ENCODE results near the gene RNF2. TPM values are rescaled to one million over a fixed set of nuclear protein-coding genes. Genes with fewer than 3 reads are reported as not detected.

The RNF2 gene
- total RNA-seq, 2 donors from 2014 or later: 16.9 to 33.1 TPM

- H3K4me1 ChIP-seq (replicated peaks): no peaks in the 10 kb centered on the region
- no peak overlapping the region for H3K4me3 ChIP-seq
- no peak for DNase-seq (ENCODE audit: low spot score)
- H3K27ac ChIP-seq: no peak overlapping the region
- H3K27me3 ChIP-seq (replicated peaks; ENCODE audit: insufficient read depth): no peaks in the 10 kb centered on the region
- H3K9me3 ChIP-seq: no peaks in the 10 kb centered on the region
- 94% methylated on average over 2 of the region's 2 CpGs for WGBS
- no peak for TF ChIP-seq CTCF (IDR thresholded peaks at IDR 0.05)
- intact Hi-C loops (cut with DNase I): no loop called here
- H3K36me3 ChIP-seq: no peaks in the 10 kb centered on the region
Observed at GRCh38 chr1:185112356-185112755, 67.0 kb downstream of the RNF2 start.

DNA sequence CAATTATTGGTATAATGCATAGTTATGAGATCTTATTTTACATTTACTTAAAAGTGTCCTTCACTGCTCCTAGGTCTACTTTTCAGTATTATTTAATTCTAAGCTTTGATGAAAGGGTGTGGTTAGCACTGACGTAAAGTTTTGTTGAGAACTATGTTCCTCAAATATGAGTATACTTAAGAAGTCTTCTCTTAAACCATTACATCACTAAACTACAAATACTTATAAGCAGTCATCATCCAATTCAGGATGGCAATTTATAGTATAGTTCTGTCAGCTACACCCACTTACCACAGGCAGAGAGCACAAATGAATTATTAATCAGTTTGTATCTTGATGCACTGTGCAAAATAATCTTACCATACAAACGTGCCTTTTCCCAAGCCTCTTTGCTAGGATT is 84.3 kb downstream of the RNF2 start:
- TF ChIP-seq CTCF (IDR thresholded peaks at IDR 0.05) (no peak), POLR2A (IDR thresholded peaks at IDR 0.05) (no peak), POLR2AphosphoS5 (IDR thresholded peaks at IDR 0.05) (no peak)
- H3K27ac ChIP-seq: no peak overlapping the region
- H3K36me3 ChIP-seq: no peaks in the 10 kb centered on the region
- H3K4me1 ChIP-seq (replicated peaks): no peaks in the 10 kb centered on the region
- no peaks in the 10 kb centered on the region for H3K9me3 ChIP-seq
- intact Hi-C loops (cut with DNase I): no loop called here
- no peaks in the 10 kb centered on the region for H3K27me3 ChIP-seq (replicated peaks; ENCODE audit: insufficient read depth)
- no peak for DNase-seq (ENCODE audit: low spot score)
- no peak overlapping the region for H3K4me3 ChIP-seq
- WGBS: 87% methylated on average over 2 of the region's 2 CpGs

GRCh38 chr1:185132534-185132933 is 87.2 kb downstream of the RNF2 start:
- H3K4me3 ChIP-seq: no peak overlapping the region
- no peaks in the 10 kb centered on the region for H3K27me3 ChIP-seq (replicated peaks; ENCODE audit: insufficient read depth)
- H3K4me1 ChIP-seq (replicated peaks): no peaks in the 10 kb centered on the region
- H3K27ac ChIP-seq: no peak overlapping the region
- DNase-seq (ENCODE audit: low spot score): no peak
- 100% methylated on average over 1 of the region's 1 CpG for WGBS
- TF ChIP-seq POLR2A (IDR thresholded peaks at IDR 0.05): no peak
- no peak for TF ChIP-seq POLR2AphosphoS5 (IDR thresholded peaks at IDR 0.05)
- TF ChIP-seq CTCF (IDR thresholded peaks at IDR 0.05): no peak
- no peaks in the 10 kb centered on the region for H3K36me3 ChIP-seq
- intact Hi-C loops (cut with DNase I): no loop called here
- no peaks in the 10 kb centered on the region for H3K9me3 ChIP-seq

DNA sequence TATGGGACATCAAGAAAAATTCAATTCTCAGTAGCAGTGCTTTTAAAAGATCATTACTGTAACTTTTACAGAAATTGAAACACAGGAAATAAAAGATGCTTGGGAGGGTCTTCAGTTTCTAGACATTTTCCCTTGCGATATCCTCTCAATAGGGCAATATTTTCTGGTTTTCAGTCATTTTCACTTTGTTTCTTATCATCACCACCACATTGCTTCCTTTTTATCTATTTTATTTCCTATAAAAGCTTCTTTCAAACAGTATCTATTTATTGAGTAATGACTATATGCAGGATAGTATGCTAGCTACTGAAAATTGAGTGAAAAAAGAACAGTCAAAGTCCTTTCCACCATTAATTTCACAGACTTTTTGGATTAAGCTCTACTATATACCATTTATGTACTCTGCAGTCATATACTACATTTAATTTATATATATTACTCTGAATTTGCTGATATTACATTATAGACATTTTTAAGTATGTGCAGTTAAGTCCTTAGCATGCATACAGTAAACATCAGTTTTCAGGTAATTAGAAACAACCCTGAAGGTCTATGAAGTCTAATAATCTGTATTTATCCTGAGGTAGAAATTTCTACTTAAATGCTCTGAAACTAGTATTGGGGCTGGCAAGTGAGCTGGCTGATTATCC is 92.7 kb downstream of the RNF2 start:
- WGBS: 98% methylated on average over 1 of the region's 1 CpG
- Histone ChIP-seq H3K4me1 (replicated peaks) (no peaks in the 10 kb centered on the region), H3K36me3 (no peaks in the 10 kb centered on the region), H3K27ac (no peak overlapping the region), H3K4me3 (no peak overlapping the region), H3K9me3 (no peaks in the 10 kb centered on the region), H3K27me3 (replicated peaks; ENCODE audit: insufficient read depth) (no peaks in the 10 kb centered on the region)
- DNase-seq (ENCODE audit: low spot score): no peak
- TF ChIP-seq POLR2A (IDR thresholded peaks at IDR 0.05) (no peak), POLR2AphosphoS5 (IDR thresholded peaks at IDR 0.05) (no peak), CTCF (IDR thresholded peaks at IDR 0.05) (no peak)
- intact Hi-C loops (cut with DNase I): no loop called here

DNA sequence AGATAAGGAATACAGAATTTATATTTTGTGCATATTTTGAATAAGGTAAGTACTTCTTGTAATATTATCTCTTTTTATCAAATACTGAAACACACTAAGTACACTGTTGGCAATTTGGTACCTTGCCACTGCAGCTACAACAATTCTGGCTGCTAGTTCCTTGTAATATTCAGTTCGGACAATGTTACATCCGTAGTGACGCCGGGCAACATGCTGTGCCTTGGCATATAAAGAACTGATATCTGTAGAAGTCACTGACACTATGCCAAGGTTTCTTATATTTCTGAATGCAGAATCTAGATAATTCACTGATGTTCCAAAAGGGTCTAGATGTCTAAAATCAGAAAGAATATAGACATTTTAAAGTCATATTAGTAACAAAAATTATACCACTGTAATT is 93.9 kb downstream of the RNF2 start:
- WGBS: 93% methylated on average over 4 of the region's 4 CpGs
- no peak for DNase-seq (ENCODE audit: low spot score)
- Histone ChIP-seq H3K27ac (no peak overlapping the region), H3K4me1 (replicated peaks) (no peaks in the 10 kb centered on the region), H3K36me3 (no peaks in the 10 kb centered on the region), H3K9me3 (no peaks in the 10 kb centered on the region), H3K4me3 (no peak overlapping the region), H3K27me3 (replicated peaks; ENCODE audit: insufficient read depth) (no peaks in the 10 kb centered on the region)
- TF ChIP-seq CTCF (IDR thresholded peaks at IDR 0.05) (no peak), POLR2A (IDR thresholded peaks at IDR 0.05) (no peak), POLR2AphosphoS5 (IDR thresholded peaks at IDR 0.05) (no peak)
- intact Hi-C loops (cut with DNase I): no loop called here

Measured in prostate gland (tissue), 2 donors.